Activated CD8-positive, alpha-beta T cell treated with anti-CD3 and anti-CD28 coated beads, Interleukin-2, amount 10 ng/mL, durations not matched to agents 7 days and 5 days (primary cell): ENCODE measurements around the gene WT1. TPM values are rescaled to one million over a fixed set of nuclear protein-coding genes. Genes with fewer than 3 reads are reported as not detected.
A peak's percentile ranks its signal among the peaks of the same experiment; 100 is the strongest.
"Not testable (repeated sequence)": the region's sequence is repeated elsewhere in the genome, so short reads cannot be mapped to it uniquely, and the experiment has no call there.

Source experiments
- ATAC-seq: fragments of 150-1000 bp; cut with Tn5 transposase; one replicate; pipeline ENCODE4 v1.10.0; 2021; ENCODE audit warnings: moderate library complexity
- CTCF ChIA-PET: fragments of 350-600 bp; sonication (Branson Sonifier 250); formaldehyde crosslinking; loops from one replicate; lab custom pipeline; 2021; ENCODE audit warnings: antibody characterized with exemption; lab: Charles Lee
- POLR2A ChIA-PET: fragments of 350-600 bp; sonication (Branson Sonifier 250); formaldehyde crosslinking; loops from one replicate; lab custom pipeline; 2021; ENCODE audit warnings: antibody characterized with exemption; lab: Charles Lee
- DNase-seq: peaks from one replicate; pipeline ENCODE4 v3.0.0-alpha.2; 2020
- H3K27ac Mint-ChIP-seq: one replicate; pipeline ENCODE4 v1.8.0; 2021; ENCODE audit warnings: mild to moderate bottlenecking, mixed read lengths
- H3K27me3 Mint-ChIP-seq: one replicate; pipeline ENCODE4 v1.8.0; 2021; ENCODE audit warnings: low read depth, mixed read lengths
- H3K36me3 Mint-ChIP-seq: one replicate; pipeline ENCODE4 v1.8.0; 2021; ENCODE audit warnings: low read depth, mixed read lengths
- H3K4me1 Mint-ChIP-seq: one replicate; pipeline ENCODE4 v1.8.0; 2021; ENCODE audit warnings: low read depth, mixed read lengths
- H3K4me3 Mint-ChIP-seq: one replicate; pipeline ENCODE4 v1.8.0; 2021; ENCODE audit warnings: mild to moderate bottlenecking, mixed read lengths
- H3K9me3 Mint-ChIP-seq: one replicate; pipeline ENCODE4 v1.8.0; 2022; ENCODE audit warnings: mixed read lengths; ENCODE audit not compliant: insufficient read depth
- total RNA-seq, 2 experiments: library from RNA; stranded (reverse); gene quantifications; one replicate each; pipeline ENCODE4 v1.2.3, GENCODE V29; 2021

The WT1 gene
- total RNA-seq, 2 experiments from 2014 or later = not detected

- ATAC-seq = no peak
- ChIA-PET CTCF (no interaction called here), POLR2A (no interaction called here)
- DNase-seq = no peak
- no peaks in the 10 kb centered on the region for H3K9me3 Mint-ChIP-seq
- H3K4me3 Mint-ChIP-seq = no peak overlapping the region
- H3K36me3 Mint-ChIP-seq = no peaks in the 10 kb centered on the region
- peaks cover 2% of the 10 kb centered on the region for H3K27me3 Mint-ChIP-seq
- no peaks in the 10 kb centered on the region for H3K4me1 Mint-ChIP-seq
- no peak overlapping the region for H3K27ac Mint-ChIP-seq
Observed at GRCh38 chr11:32375826-32376225, 59.5 kb downstream of the WT1 start.

DNA sequence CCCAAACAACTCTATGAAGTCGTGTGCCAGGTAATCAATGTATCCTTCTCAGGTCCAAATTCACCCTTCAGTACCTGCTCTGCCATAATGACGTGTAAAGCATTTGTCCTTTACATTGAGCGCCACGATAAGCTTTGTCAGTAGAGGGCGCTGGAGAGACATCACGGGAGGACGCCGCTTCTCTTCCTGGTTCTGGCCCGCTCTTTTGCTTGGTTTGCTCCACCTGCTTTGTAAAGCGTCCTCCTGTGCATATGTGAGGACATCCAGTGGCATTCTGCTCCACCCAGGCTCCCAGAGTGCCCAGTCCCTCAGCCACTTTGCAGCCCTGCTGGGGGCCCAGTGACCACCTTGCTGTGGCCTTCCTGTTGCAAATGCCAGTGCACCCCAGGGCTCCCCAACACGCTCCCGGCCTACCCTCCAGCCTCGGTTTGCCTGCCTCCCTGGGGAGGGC, 61.1 kb downstream of the WT1 start:
- no peaks in the 10 kb centered on the region for H3K36me3 Mint-ChIP-seq
- ChIA-PET CTCF (interaction anchor here (0.7 to 0.8 kb wide), 2 partner anchors 72 to 417 kb away, joined by 3 to 4 read pairs; no protein-coding TSS in a partner anchor), POLR2A (no interaction called here)
- peak; percentile 60 for DNase-seq
- no peak overlapping the region for H3K27ac Mint-ChIP-seq
- ATAC-seq = no peak
- H3K4me1 Mint-ChIP-seq = no peaks in the 10 kb centered on the region
- peaks cover 1% of the 10 kb centered on the region for H3K9me3 Mint-ChIP-seq
- no peak overlapping the region for H3K4me3 Mint-ChIP-seq
- H3K27me3 Mint-ChIP-seq = peaks cover 2% of the 10 kb centered on the region

DNA sequence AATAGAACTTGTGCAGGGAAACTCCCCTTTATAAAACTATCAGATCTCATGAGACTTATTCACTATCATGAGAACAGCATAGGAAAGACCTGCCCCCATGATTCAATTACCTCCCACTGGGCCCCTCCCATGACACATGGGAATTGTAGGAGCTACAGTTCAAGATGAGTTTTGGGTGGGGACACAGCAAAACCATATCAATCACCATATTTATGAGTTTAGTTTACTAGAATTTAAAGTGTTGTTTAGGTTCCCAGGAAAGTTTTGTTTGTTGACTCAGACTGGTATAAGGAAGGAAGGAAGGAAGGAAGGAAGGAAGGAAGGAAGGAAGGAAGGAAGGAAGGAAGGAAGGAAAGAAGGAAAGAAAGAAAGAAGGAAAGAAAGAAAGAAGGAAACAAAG, 65.4 kb downstream of the WT1 start:
- H3K9me3 Mint-ChIP-seq, H3K27ac Mint-ChIP-seq, H3K27me3 Mint-ChIP-seq, CTCF ChIA-PET, H3K4me1 Mint-ChIP-seq, ATAC-seq, H3K4me3 Mint-ChIP-seq, DNase-seq, H3K36me3 Mint-ChIP-seq: not testable (repeated sequence)
- POLR2A ChIA-PET = interaction anchor here (0.7 kb wide), 1 partner anchor 1491 kb away, joined by 5 read pairs; no protein-coding TSS in a partner anchor

DNA sequence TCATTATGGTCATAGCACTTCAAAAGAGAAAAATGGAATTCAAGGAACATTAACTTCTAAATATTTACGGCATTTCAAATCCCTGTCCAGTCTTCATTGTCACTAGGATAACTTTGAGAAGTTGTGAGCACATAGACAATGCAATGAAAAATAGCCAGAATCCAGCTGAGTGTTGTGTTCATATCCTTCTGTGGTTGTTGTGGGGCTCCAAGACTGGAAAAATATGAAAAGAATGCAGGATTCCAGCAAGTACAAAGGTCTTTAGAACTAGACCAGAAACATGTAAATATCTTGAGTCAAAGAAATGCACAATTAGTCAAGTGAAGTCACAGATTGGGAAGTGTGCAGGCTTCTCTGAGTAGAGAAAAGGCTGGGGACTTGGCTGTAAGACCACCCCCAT, 68.7 kb downstream of the WT1 start:
- no peaks in the 10 kb centered on the region for H3K36me3 Mint-ChIP-seq
- ATAC-seq (no peak), DNase-seq (no peak)
- POLR2A ChIA-PET = no interaction called here
- no peaks in the 10 kb centered on the region for H3K27me3 Mint-ChIP-seq
- no peak overlapping the region for H3K4me3 Mint-ChIP-seq
- H3K27ac Mint-ChIP-seq = no peak overlapping the region
- no peaks in the 10 kb centered on the region for H3K4me1 Mint-ChIP-seq
- CTCF ChIA-PET = no interaction called here
- H3K9me3 Mint-ChIP-seq = peaks cover 4% of the 10 kb centered on the region

GRCh38 chr11:32365192-32365591, 70.1 kb downstream of the WT1 start:
- DNase-seq (no peak), ATAC-seq (no peak)
- no peak overlapping the region for H3K27ac Mint-ChIP-seq
- ChIA-PET POLR2A (no interaction called here), CTCF (interaction anchor here (1.0 kb wide), 1 partner anchor 61 kb away, joined by 3 read pairs; no protein-coding TSS in a partner anchor)
- no peaks in the 10 kb centered on the region for H3K4me1 Mint-ChIP-seq
- H3K4me3 Mint-ChIP-seq = no peak overlapping the region
- H3K27me3 Mint-ChIP-seq = no peaks in the 10 kb centered on the region
- peaks cover 4% of the 10 kb centered on the region for H3K9me3 Mint-ChIP-seq
- H3K36me3 Mint-ChIP-seq = no peaks in the 10 kb centered on the region

DNA sequence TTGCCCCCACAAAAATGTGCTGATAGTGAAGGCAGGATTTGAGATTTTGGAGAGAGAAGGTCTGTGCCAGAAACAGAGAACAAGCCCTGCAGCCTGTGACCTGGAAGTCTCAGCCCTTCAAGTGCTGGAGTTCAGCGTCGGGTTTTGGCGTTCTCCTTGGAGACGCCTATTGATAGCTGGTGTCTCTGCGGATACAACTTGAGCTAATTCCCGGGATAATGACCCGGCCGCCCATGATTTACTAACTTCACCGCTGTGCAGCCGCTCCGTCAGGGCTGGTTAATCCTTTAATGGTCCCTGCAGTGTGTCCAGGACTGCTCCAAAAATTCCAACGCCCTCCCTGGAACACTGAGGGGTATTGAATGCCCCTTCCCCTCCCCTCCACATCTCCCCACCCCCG, 76.6 kb downstream of the WT1 start:
- POLR2A ChIA-PET = no interaction called here
- peaks cover 2% of the 10 kb centered on the region for H3K27me3 Mint-ChIP-seq
- H3K9me3 Mint-ChIP-seq = no peaks in the 10 kb centered on the region
- ATAC-seq (no peak), DNase-seq (no peak)
- no peak overlapping the region for H3K27ac Mint-ChIP-seq
- no peak overlapping the region for H3K4me3 Mint-ChIP-seq
- CTCF ChIA-PET = no interaction called here
- no peaks in the 10 kb centered on the region for H3K4me1 Mint-ChIP-seq
- H3K36me3 Mint-ChIP-seq = no peaks in the 10 kb centered on the region

DNA sequence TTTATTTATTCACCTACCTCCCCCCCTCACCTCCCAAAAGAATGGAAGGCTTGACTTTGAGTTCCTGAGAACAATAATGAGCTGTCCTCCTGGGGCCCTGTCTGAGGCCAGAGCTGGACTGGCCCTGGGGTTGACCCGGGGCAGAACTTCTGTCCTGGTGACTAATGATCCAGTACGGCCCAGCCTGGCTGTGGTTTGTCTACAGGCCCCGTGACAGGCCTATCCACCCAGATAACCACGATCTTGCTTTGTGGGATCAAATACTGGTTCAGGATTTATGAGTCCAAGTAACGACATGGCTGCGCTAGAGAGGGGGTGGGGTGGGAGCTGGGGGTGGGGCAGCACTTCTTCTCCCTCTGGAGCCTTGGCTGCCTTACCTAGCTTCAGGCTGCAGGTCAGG, 81.5 kb downstream of the WT1 start:
- H3K4me1 Mint-ChIP-seq = no peaks in the 10 kb centered on the region
- CTCF ChIA-PET = no interaction called here
- POLR2A ChIA-PET = no interaction called here
- peaks cover 3% of the 10 kb centered on the region for H3K27me3 Mint-ChIP-seq
- H3K27ac Mint-ChIP-seq = no peak overlapping the region
- H3K36me3 Mint-ChIP-seq = no peaks in the 10 kb centered on the region
- no peaks in the 10 kb centered on the region for H3K9me3 Mint-ChIP-seq
- H3K4me3 Mint-ChIP-seq = no peak overlapping the region
- ATAC-seq (no peak), DNase-seq (no peak)

DNA sequence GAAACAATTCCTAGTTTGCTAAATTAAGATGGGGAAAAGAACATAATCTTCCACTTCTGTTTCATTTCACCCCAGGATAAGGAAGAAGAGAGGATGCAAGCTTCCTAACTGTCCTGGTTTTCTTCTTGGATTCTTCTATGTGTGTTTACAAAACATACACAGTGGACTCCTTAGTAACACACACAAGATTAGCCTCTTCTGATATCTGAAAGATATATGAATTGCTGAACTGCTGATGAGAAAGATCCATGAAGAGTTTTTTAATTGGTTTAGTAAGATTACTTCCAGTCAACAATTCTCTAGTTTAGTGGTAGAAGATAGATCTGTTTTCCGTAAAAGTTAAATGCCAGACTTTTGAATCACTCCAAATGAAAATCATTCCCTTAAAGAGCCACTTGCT, 86.8 kb downstream of the WT1 start:
- Mint-ChIP-seq H3K27me3 (peaks cover 12% of the 10 kb centered on the region), H3K9me3 (no peaks in the 10 kb centered on the region)

DNA sequence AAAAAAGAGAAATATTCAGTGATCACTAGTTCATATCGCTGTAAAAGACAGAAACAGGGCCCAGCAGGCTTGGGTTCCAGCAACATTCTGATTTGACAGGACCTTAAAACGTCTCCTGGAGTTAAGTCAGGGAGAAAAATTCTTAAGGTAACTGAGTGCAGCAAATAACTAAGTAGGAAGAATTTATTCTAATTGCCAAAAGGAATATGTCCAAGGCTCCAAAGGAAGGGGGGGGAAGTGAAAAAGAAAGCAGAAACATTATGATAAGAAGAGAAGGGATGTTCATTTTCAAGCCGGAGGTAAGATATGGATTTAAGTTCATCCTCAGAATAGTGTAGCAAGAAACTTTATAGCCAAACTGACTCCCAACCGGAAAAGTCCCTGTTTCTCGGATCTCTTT, 90.4 kb downstream of the WT1 start:
- H3K27me3 Mint-ChIP-seq = peaks cover 21% of the 10 kb centered on the region
- POLR2A ChIA-PET = no interaction called here
- ATAC-seq (no peak), DNase-seq (no peak)
- no peak overlapping the region for H3K4me3 Mint-ChIP-seq
- no peaks in the 10 kb centered on the region for H3K36me3 Mint-ChIP-seq
- CTCF ChIA-PET = no interaction called here
- no peak overlapping the region for H3K27ac Mint-ChIP-seq
- no peaks in the 10 kb centered on the region for H3K9me3 Mint-ChIP-seq
- H3K4me1 Mint-ChIP-seq = peaks cover 8% of the 10 kb centered on the region

More for the DNA sequence above, 86.8 kb downstream of the WT1 start:
- Mint-ChIP-seq H3K4me1 (peaks cover 5% of the 10 kb centered on the region), H3K27ac (no peak overlapping the region), H3K4me3 (no peak overlapping the region), H3K36me3 (no peaks in the 10 kb centered on the region)
- CTCF ChIA-PET = interaction anchor here (1.8 kb wide), 1 partner anchor 25 kb away, joined by 5 read pairs; no protein-coding TSS in a partner anchor
- POLR2A ChIA-PET = no interaction called here
- no peak for ATAC-seq
- no peak for DNase-seq

DNA sequence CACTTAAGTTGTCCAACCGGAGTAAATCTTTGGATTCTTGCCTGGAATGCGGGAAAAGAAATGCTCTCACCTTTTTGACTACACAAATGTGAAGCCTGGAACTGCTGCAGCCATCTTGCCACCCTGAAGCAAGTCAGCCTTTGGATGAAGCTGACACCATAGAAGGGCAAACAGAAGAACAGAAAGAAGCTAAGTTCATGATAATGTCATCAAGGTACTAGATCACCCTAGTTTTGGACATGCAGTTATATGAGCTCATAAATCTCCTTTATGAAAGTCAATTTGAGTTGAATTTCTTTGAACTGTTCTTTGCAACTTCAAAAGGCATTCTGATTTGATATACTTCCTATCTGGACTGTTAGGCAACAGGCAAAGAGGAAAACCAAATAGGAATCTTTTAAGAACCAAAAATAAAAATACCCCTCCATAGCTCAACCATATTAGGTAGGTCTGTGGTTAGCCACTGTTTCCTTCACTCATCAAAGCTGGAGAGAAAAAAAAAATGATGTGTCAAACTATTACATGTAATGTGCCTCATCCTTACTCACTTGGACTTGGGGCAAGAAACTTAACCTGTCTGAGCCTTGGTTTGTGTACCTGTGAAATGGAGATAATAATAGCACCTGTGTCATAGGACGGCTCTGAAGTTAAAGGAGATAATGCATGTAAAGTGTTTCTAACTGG, 91.9 kb downstream of the WT1 start:
- Mint-ChIP-seq H3K36me3 (no peaks in the 10 kb centered on the region), H3K9me3 (no peaks in the 10 kb centered on the region), H3K4me1 (peaks cover 8% of the 10 kb centered on the region), H3K4me3 (no peak overlapping the region), H3K27me3 (peaks cover 21% of the 10 kb centered on the region), H3K27ac (no peak overlapping the region)
- no peak for ATAC-seq
- CTCF ChIA-PET = interaction anchor here (0.9 to 1.5 kb wide), 2 partner anchors 10 to 20 kb away, joined by 3 to 8 read pairs; no protein-coding TSS in a partner anchor
- no peak for DNase-seq
- POLR2A ChIA-PET = no interaction called here

DNA sequence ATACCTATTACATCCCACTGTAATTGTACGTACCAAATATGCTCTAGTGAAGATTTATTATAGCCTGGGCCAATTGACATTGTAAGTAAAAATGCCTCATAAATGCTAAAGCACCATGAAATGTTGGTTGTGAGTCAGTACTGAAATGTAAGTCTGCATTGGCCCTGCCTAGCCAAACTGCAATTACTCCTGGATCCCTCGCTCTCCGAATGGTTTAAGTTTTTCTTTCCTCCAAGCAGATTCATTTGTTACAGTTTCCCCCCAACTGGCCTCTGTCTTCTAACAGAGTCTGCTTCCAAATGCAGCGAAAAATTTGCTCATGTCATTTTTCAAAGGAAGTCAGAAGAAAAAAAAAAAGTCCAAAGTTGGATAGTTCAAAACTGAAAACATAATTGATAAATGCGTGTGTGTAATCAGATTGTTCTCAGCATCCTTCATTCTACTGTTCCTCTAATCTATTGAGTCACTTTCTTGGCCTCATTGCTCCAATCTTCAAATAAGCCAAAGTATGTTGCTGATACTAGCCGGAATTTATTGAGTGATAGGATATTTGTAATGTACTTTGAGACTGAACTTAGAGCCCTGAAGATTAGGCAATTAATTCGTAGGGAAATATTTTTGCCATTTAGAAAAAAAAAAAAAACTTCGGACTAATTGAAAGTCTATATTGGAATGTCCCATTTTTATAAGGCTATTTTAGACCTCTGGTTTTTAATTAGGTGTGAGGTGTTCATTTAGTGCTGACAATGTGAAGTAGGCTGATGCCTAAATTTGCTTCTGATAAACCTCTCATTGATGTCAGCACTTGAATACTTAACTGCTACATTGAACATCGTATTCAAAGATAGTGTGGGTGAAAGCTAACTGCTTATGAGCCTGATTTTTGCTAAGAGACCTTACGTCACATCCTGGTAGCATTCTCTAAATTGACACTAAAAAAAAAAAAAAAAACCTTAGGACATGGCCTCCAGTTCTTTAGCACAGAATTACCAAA, 93.4 kb downstream of the WT1 start:
- ChIA-PET POLR2A (no interaction called here), CTCF (no interaction called here)
- Mint-ChIP-seq H3K4me3 (no peak overlapping the region), H3K4me1 (peaks cover 8% of the 10 kb centered on the region), H3K27ac (no peak overlapping the region), H3K9me3 (no peaks in the 10 kb centered on the region), H3K27me3 (peaks cover 21% of the 10 kb centered on the region), H3K36me3 (no peaks in the 10 kb centered on the region)
- DNase-seq (no peak), ATAC-seq (no peak)

DNA sequence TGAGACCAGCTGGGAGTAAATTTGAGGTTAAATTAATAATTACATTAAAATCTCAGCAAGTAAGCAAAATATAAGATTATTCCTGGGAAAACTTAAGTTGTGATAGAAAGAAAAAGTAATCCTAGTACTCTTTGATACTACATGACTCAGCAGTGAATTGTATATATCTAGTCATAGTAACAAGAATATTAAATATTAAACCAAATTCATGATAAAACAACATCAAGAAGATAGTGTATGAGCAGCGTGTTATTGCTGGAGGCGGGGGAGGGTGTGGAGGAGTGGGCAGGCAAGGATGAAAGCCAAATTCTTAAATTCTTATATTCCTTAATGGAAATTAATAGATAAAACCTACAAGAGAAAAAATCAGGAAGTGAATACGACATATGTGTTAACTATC, 95.2 kb downstream of the WT1 start:
- CTCF ChIA-PET = interaction anchor here (1.0 kb wide), 1 partner anchor 16 kb away, joined by 3 read pairs; no protein-coding TSS in a partner anchor
- ATAC-seq (no peak), DNase-seq (no peak)
- Mint-ChIP-seq H3K9me3 (no peaks in the 10 kb centered on the region), H3K4me3 (no peak overlapping the region), H3K36me3 (no peaks in the 10 kb centered on the region), H3K27me3 (peaks cover 16% of the 10 kb centered on the region), H3K27ac (no peak overlapping the region), H3K4me1 (peaks cover 8% of the 10 kb centered on the region)
- POLR2A ChIA-PET = no interaction called here
